ENCODE data around the gene ARMH3.
"Not testable (repeated sequence)": the region's sequence is repeated elsewhere in the genome, so short reads cannot be mapped to it uniquely, and the experiment has no call there.

The ARMH3 gene

GRCh38 chr10:102067091-102067916, 11.3 kb upstream of the ARMH3 start:
- H3K27me3 ChIP-seq (ENCODE audit: insufficient read depth, low read length): peaks cover 7% of the 10 kb centered on the region
- H3K9me3 ChIP-seq (ENCODE audit: insufficient read depth, low read depth, low read length): no peaks in the 10 kb centered on the region
- H3K4me3 ChIP-seq (ENCODE audit: low read length): no peak overlapping the region
- H3K9ac ChIP-seq (ENCODE audit: low read depth, low read length): no peak overlapping the region
- H3K36me3 ChIP-seq (ENCODE audit: insufficient read depth, low read depth, low read length): no peaks in the 10 kb centered on the region
- no peak overlapping the region for H3K27ac ChIP-seq (ENCODE audit: low read length)
- no peaks in the 10 kb centered on the region for H3K4me1 ChIP-seq (ENCODE audit: insufficient read depth, low read length)

GRCh38 chr10:102066399-102067088, 10.6 kb upstream of the ARMH3 start:
- H3K27me3 ChIP-seq (ENCODE audit: insufficient read depth, low read length): peaks cover 7% of the 10 kb centered on the region
- peak overlapping the region; percentile 84; the same call in 1 of the 2 replicates for H3K4me3 ChIP-seq (ENCODE audit: low read length)
- no peaks in the 10 kb centered on the region for H3K36me3 ChIP-seq (ENCODE audit: insufficient read depth, low read depth, low read length)
- no peak overlapping the region for H3K27ac ChIP-seq (ENCODE audit: low read length)
- no peaks in the 10 kb centered on the region for H3K9me3 ChIP-seq (ENCODE audit: insufficient read depth, low read depth, low read length)
- H3K4me1 ChIP-seq (ENCODE audit: insufficient read depth, low read length): no peaks in the 10 kb centered on the region
- no peak overlapping the region for H3K9ac ChIP-seq (ENCODE audit: low read depth, low read length)

GRCh38 chr10:102065561-102066398, 9.8 kb upstream of the ARMH3 start:
- H3K27ac ChIP-seq (ENCODE audit: low read length): no peak overlapping the region
- H3K36me3 ChIP-seq (ENCODE audit: insufficient read depth, low read depth, low read length): no peaks in the 10 kb centered on the region
- peak overlapping the region; percentile 69; the same call in 1 of the 2 replicates for H3K9ac ChIP-seq (ENCODE audit: low read depth, low read length)
- H3K4me3 ChIP-seq (ENCODE audit: low read length): peak overlapping the region; percentile 84
- peaks cover 7% of the 10 kb centered on the region for H3K27me3 ChIP-seq (ENCODE audit: insufficient read depth, low read length)
- no peaks in the 10 kb centered on the region for H3K4me1 ChIP-seq (ENCODE audit: insufficient read depth, low read length)
- H3K9me3 ChIP-seq (ENCODE audit: insufficient read depth, low read depth, low read length): no peaks in the 10 kb centered on the region

- H3K27me3 ChIP-seq (ENCODE audit: insufficient read depth, low read length): peaks cover 7% of the 10 kb centered on the region
- peak within 1 kb of the TSS; percentile 84 for H3K4me3 ChIP-seq (ENCODE audit: low read length)
- no peaks in the 10 kb centered on the region for H3K4me1 ChIP-seq (ENCODE audit: insufficient read depth, low read length)
- no peak within 1 kb of the TSS for H3K27ac ChIP-seq (ENCODE audit: low read length)
- H3K36me3 ChIP-seq (ENCODE audit: insufficient read depth, low read depth, low read length): no peaks in the 10 kb centered on the region
- no peaks in the 10 kb centered on the region for H3K9me3 ChIP-seq (ENCODE audit: insufficient read depth, low read depth, low read length)
- peak within 1 kb of the TSS; percentile 69; the same call in 1 of the 2 replicates for H3K9ac ChIP-seq (ENCODE audit: low read depth, low read length)
These were observed 9.0 kb upstream of the ARMH3 start, which contains the start of gene HPS6 for GRCh38 chr10:102064868-102065560. TSS of gene HPS6 (plus strand) at chr10:102065349. CDS start at chr10:102065475, 126 bp downstream.

GRCh38 chr10:102064503-102064867, 8.5 kb upstream of the ARMH3 start:
- no peak overlapping the region; the same call in 1 of the 2 replicates for H3K9ac ChIP-seq (ENCODE audit: low read depth, low read length)
- no peak overlapping the region for H3K27ac ChIP-seq (ENCODE audit: low read length)
- H3K27me3 ChIP-seq (ENCODE audit: insufficient read depth, low read length): peaks cover 7% of the 10 kb centered on the region
- no peaks in the 10 kb centered on the region for H3K4me1 ChIP-seq (ENCODE audit: insufficient read depth, low read length)
- no peaks in the 10 kb centered on the region for H3K9me3 ChIP-seq (ENCODE audit: insufficient read depth, low read depth, low read length)
- H3K4me3 ChIP-seq (ENCODE audit: low read length): peak overlapping the region; percentile 84
- no peaks in the 10 kb centered on the region for H3K36me3 ChIP-seq (ENCODE audit: insufficient read depth, low read depth, low read length)

- Histone ChIP-seq H3K4me3 (ENCODE audit: low read length) (no peak overlapping the region), H3K4me1 (ENCODE audit: insufficient read depth, low read length) (no peaks in the 10 kb centered on the region), H3K27me3 (ENCODE audit: insufficient read depth, low read length) (peaks cover 7% of the 10 kb centered on the region), H3K9me3 (ENCODE audit: insufficient read depth, low read depth, low read length) (no peaks in the 10 kb centered on the region), H3K36me3 (ENCODE audit: insufficient read depth, low read depth, low read length) (no peaks in the 10 kb centered on the region), H3K9ac (ENCODE audit: low read depth, low read length) (no peak overlapping the region), H3K27ac (ENCODE audit: low read length) (no peak overlapping the region)
These were observed 4.0 kb upstream of the ARMH3 start for GRCh38 chr10:102059987-102060386.

GRCh38 chr10:102054881-102055646, 909 bp downstream of the ARMH3 start:
- H3K27me3 ChIP-seq (ENCODE audit: insufficient read depth, low read length); H3K4me1 ChIP-seq (ENCODE audit: insufficient read depth, low read length); H3K36me3 ChIP-seq (ENCODE audit: insufficient read depth, low read depth, low read length); H3K9me3 ChIP-seq (ENCODE audit: insufficient read depth, low read depth, low read length): not testable (repeated sequence)
- Histone ChIP-seq H3K9ac (ENCODE audit: low read depth, low read length) (peak overlapping the region; percentile 90), H3K4me3 (ENCODE audit: low read length) (peak overlapping the region; percentile 99), H3K27ac (ENCODE audit: low read length) (peak overlapping the region; percentile 26)

GRCh38 chr10:102046095-102046494, 9.9 kb downstream of the ARMH3 start:
- no peaks in the 10 kb centered on the region for H3K9me3 ChIP-seq (ENCODE audit: insufficient read depth, low read depth, low read length)
- H3K4me3 ChIP-seq (ENCODE audit: low read length): no peak overlapping the region
- H3K27me3 ChIP-seq (ENCODE audit: insufficient read depth, low read length): no peaks in the 10 kb centered on the region
- no peak overlapping the region for H3K27ac ChIP-seq (ENCODE audit: low read length)
- H3K36me3 ChIP-seq (ENCODE audit: insufficient read depth, low read depth, low read length): no peaks in the 10 kb centered on the region
- H3K9ac ChIP-seq (ENCODE audit: low read depth, low read length): no peak overlapping the region
- H3K4me1 ChIP-seq (ENCODE audit: insufficient read depth, low read length): peaks cover 4% of the 10 kb centered on the region; the same call in 1 of the 2 replicates

GRCh38 chr10:102045292-102045691, 10.7 kb downstream of the ARMH3 start:
- H3K9ac ChIP-seq (ENCODE audit: low read depth, low read length): no peak overlapping the region
- no peaks in the 10 kb centered on the region for H3K36me3 ChIP-seq (ENCODE audit: insufficient read depth, low read depth, low read length)
- H3K9me3 ChIP-seq (ENCODE audit: insufficient read depth, low read depth, low read length): no peaks in the 10 kb centered on the region
- H3K27me3 ChIP-seq (ENCODE audit: insufficient read depth, low read length): no peaks in the 10 kb centered on the region
- H3K27ac ChIP-seq (ENCODE audit: low read length): no peak overlapping the region
- no peak overlapping the region for H3K4me3 ChIP-seq (ENCODE audit: low read length)
- H3K4me1 ChIP-seq (ENCODE audit: insufficient read depth, low read length): peaks cover 4% of the 10 kb centered on the region; the same call in 1 of the 2 replicates

- Histone ChIP-seq H3K9me3 (ENCODE audit: insufficient read depth, low read depth, low read length) (no peaks in the 10 kb centered on the region), H3K4me1 (ENCODE audit: insufficient read depth, low read length) (no peaks in the 10 kb centered on the region), H3K36me3 (ENCODE audit: insufficient read depth, low read depth, low read length) (peaks cover 10% of the 10 kb centered on the region; the same call in 1 of the 2 replicates), H3K9ac (ENCODE audit: low read depth, low read length) (no peak overlapping the region), H3K27ac (ENCODE audit: low read length) (no peak overlapping the region), H3K4me3 (ENCODE audit: low read length) (no peak overlapping the region), H3K27me3 (ENCODE audit: insufficient read depth, low read length) (no peaks in the 10 kb centered on the region)
These were observed 15.5 kb downstream of the ARMH3 start for GRCh38 chr10:102040305-102041050.

Measured in iPS-20b (cell line).